HCT116 (cell line): Measurements from ENCODE around the gene UBE2G2. TPM values are rescaled to one million over a fixed set of nuclear protein-coding genes. Genes with fewer than 3 reads are reported as not detected.

ENCODE experiments used
- ATAC-seq: fragments of 200-7000 bp; cut with Tn5 transposase; 2 replicates; pipeline ENCODE4 v1.9.1; 2020; ENCODE audit warnings: mild to moderate bottlenecking, moderate library complexity
- BruUV-seq: library from RNA; stranded (reverse); fragments of 400-500 nt; replicated peaks from 2 replicates; lab custom pipeline; 2021; lab: Mats Ljungman, UMichigan
- CTCF ChIA-PET: fragments of 300-600 bp; sonication (Branson Sonifier 250); formaldehyde crosslinking; loops from one replicate; lab custom pipeline; 2021; ENCODE audit warnings: antibody characterized with exemption; lab: Charles Lee
- POLR2A ChIA-PET: fragments of 300-600, 350-600 bp; sonication (Branson Sonifier 250); formaldehyde crosslinking; loops from one replicate; lab custom pipeline; 2021; ENCODE audit warnings: antibody characterized with exemption; lab: Charles Lee
- RAD21 ChIA-PET, 2 experiments: fragments of 300-600 bp; sonication (Branson Sonifier 250); formaldehyde crosslinking; loops; one replicate each; lab custom pipeline; 2023; ENCODE audit warnings: low total read pairs in 2 of 2; ENCODE audit not compliant: uncharacterized antibody in 2 of 2, unreplicated experiment in 2 of 2, low non-redundant PET in 1 of 2; lab: Charles Lee
- DNase-seq: peaks from one replicate; pipeline ENCODE4 v3.0.0-alpha.2; 2010; ENCODE audit warnings: low read depth, low spot score
- H2AFZ ChIP-seq: fragments of 200-600 bp; shearing (Covaris generic), sonication (generic); 2 replicates; pipeline ENCODE4 v1.6.1; 2017; ENCODE audit warnings: low read depth, mixed run types, mixed read lengths, antibody characterized with exemption, low read length; ENCODE audit not compliant: poor library complexity, severe bottlenecking
- H3K27ac ChIP-seq: 2 replicates; pipeline ENCODE4 v1.5.1; 2012; ENCODE audit warnings: low read depth, low read length
- H3K27me3 ChIP-seq: fragments of 200-600 bp; sonication (generic); 2 replicates; pipeline ENCODE4 v1.6.1; 2016; ENCODE audit warnings: mixed run types, low read length, mixed read lengths; ENCODE audit not compliant: insufficient read depth
- H3K36me3 ChIP-seq, 2 experiments: fragments of 200-500 bp in 1 of 2; fragments of 200-600 bp in 1 of 2; sonication (Bioruptor generic) in 1 of 2; sonication (generic) in 1 of 2; 2 replicates each; pipeline versions ENCODE4 v1.5.1 to v1.6.1; 2014 to 2016; ENCODE audit warnings: low read length in 2 of 2, inconsistent platforms in 1 of 2, mixed read lengths in 1 of 2, mixed run types in 1 of 2; ENCODE audit not compliant: insufficient read depth in 2 of 2, control insufficient read depth in 1 of 2
- H3K4me1 ChIP-seq, 2 experiments: fragments of 200-600 bp in 1 of 2; sonication (generic) in 1 of 2; 2 replicates each; pipeline versions ENCODE4 v1.5.1 to v1.6.1; 2012 to 2017; ENCODE audit warnings: low read length in 2 of 2, inconsistent platforms in 1 of 2, mild to moderate bottlenecking in 1 of 2, mixed read lengths in 1 of 2, mixed run types in 1 of 2, moderate library complexity in 1 of 2; ENCODE audit not compliant: insufficient read depth in 2 of 2, control insufficient read depth in 1 of 2
- H3K4me2 ChIP-seq: fragments of 200-600 bp; sonication (generic); 2 replicates; pipeline ENCODE4 v1.6.1; 2017; ENCODE audit warnings: mixed run types, low read length, mixed read lengths
- H3K4me3 ChIP-seq, 2 experiments: fragments of 200-600 bp in 1 of 2; sonication (generic) in 1 of 2; replicated peaks in 1 of 2; 2 replicates each; pipeline ENCODE4 v1.5.1; 2011 to 2016; ENCODE audit warnings: low read length in 2 of 2, control low read depth in 1 of 2, low read depth in 1 of 2, mild to moderate bottlenecking in 1 of 2, mixed read lengths in 1 of 2, mixed run types in 1 of 2
- H3K79me2 ChIP-seq: fragments of 200-600 bp; sonication (generic); 2 replicates; pipeline ENCODE4 v1.6.1; 2017; ENCODE audit warnings: mild to moderate bottlenecking, mixed run types, low read length, moderate library complexity, mixed read lengths; ENCODE audit not compliant: insufficient read depth
- H3K9ac ChIP-seq: fragments of 200-600 bp; sonication (generic); 2 replicates; pipeline ENCODE4 v1.6.1; 2016; ENCODE audit warnings: low read length, mixed read lengths
- H3K9me2 ChIP-seq: fragments of 200-600 bp; sonication (generic), shearing (Covaris generic); 2 replicates; pipeline ENCODE4 v1.6.1; 2017; ENCODE audit warnings: mixed run types, mild to moderate bottlenecking, moderate library complexity; ENCODE audit not compliant: insufficient read depth
- H3K9me3 ChIP-seq, 2 experiments: fragments of 200-500 bp in 1 of 2; fragments of 200-600 bp in 1 of 2; sonication (Bioruptor generic) in 1 of 2; sonication (generic) in 1 of 2; 2 replicates each; pipeline ENCODE4 v1.6.1; 2014 to 2017; ENCODE audit warnings: low read length in 2 of 2, mixed read lengths in 2 of 2, inconsistent platforms in 1 of 2, low read depth in 1 of 2, mild to moderate bottlenecking in 1 of 2, mixed run types in 1 of 2, moderate library complexity in 1 of 2; ENCODE audit not compliant: control insufficient read depth in 1 of 2, insufficient read depth in 1 of 2
- H4K20me1 ChIP-seq: fragments of 200-600 bp; sonication (generic), shearing (Covaris generic); 2 replicates; pipeline ENCODE4 v1.6.1; 2017; ENCODE audit warnings: mixed run types, mild to moderate bottlenecking, moderate library complexity; ENCODE audit not compliant: insufficient read depth
- CBX3 ChIP-seq: IDR thresholded peaks from 2 replicates; pipeline ENCODE4 v1.6.1; 2012; ENCODE audit warnings: low read depth
- CEBPB ChIP-seq: IDR thresholded peaks from 2 replicates; pipeline ENCODE4 v1.6.1; 2012; ENCODE audit warnings: low read depth
- CTCF ChIP-seq, 3 experiments: fragments of 200-600 bp in 1 of 3; sonication (generic) in 1 of 3; IDR thresholded peaks in 2 of 3; conservative IDR thresholded peaks in 1 of 3; 2 replicates each; pipeline ENCODE4 v1.5.1; 2012 to 2017; ENCODE audit warnings: low read depth in 2 of 3, low read length in 2 of 3, antibody characterized with exemption in 1 of 3, borderline replicate concordance in 1 of 3, control low read depth in 1 of 3, mild to moderate bottlenecking in 1 of 3, mixed read lengths in 1 of 3, mixed run types in 1 of 3, moderate library complexity in 1 of 3; ENCODE audit not compliant: insufficient read depth in 1 of 3
- EGR1 ChIP-seq: IDR thresholded peaks from 2 replicates; pipeline ENCODE4 v1.6.1; 2012; ENCODE audit warnings: low read depth
- ELF1 ChIP-seq: IDR thresholded peaks from 2 replicates; pipeline ENCODE4 v1.6.1; 2012; ENCODE audit warnings: low read depth, borderline replicate concordance
- EZH2 ChIP-seq: fragments of 200-600 bp; sonication (generic); IDR thresholded peaks from 2 replicates; pipeline ENCODE4 v1.6.1; 2017; ENCODE audit warnings: antibody characterized with exemption, mixed run types
- EZH2phosphoT487 ChIP-seq: fragments of 200-600 bp; IDR thresholded peaks from 2 replicates; pipeline ENCODE4 v1.6.1; 2018; ENCODE audit warnings: antibody characterized with exemption, borderline replicate concordance
- FOSL1 ChIP-seq: IDR thresholded peaks from 2 replicates; pipeline ENCODE4 v1.6.1; 2012; ENCODE audit warnings: low read depth
- MAX ChIP-seq: IDR thresholded peaks from 2 replicates; pipeline ENCODE4 v1.6.1; 2012
- POLR2A ChIP-seq: IDR thresholded peaks from 2 replicates; pipeline ENCODE4 v1.7.0; 2011; ENCODE audit warnings: borderline replicate concordance; ENCODE audit not compliant: insufficient read depth, insufficient read length; ENCODE audit errors: extremely low read depth
- REST ChIP-seq: IDR thresholded peaks from 2 replicates; pipeline ENCODE4 v1.6.1; 2012; ENCODE audit warnings: low read depth
- SIN3A ChIP-seq: IDR thresholded peaks from 2 replicates; pipeline ENCODE4 v1.6.1; 2012; ENCODE audit warnings: low read depth
- SRF ChIP-seq: IDR thresholded peaks from 2 replicates; pipeline ENCODE4 v1.6.1; 2012; ENCODE audit warnings: low read depth
- TCF7L2 ChIP-seq: IDR thresholded peaks from 2 replicates; pipeline ENCODE4 v1.7.0; 2011; ENCODE audit warnings: borderline replicate concordance, inconsistent platforms; ENCODE audit not compliant: insufficient read depth, insufficient read length; ENCODE audit errors: extremely low read depth
- ZFX ChIP-seq: fragments of 450-650 bp; IDR thresholded peaks from 2 replicates; pipeline ENCODE4 v1.6.1; 2017
- ZNF274 ChIP-seq: fragments of 200-500 bp; sonication (Bioruptor generic); IDR thresholded peaks from 2 replicates; pipeline ENCODE4 v1.6.1; 2014; ENCODE audit warnings: mild to moderate bottlenecking, low read depth, low read length, inconsistent platforms
- intact Hi-C: fragments of 100-400 bp; cut with micrococcal nuclease; formaldehyde crosslinking; loops from 2 replicates; pipeline ENCODE4 v1.10.0; 2022
- total RNA-seq: library from RNA; stranded (reverse); gene quantifications from one replicate; pipeline ENCODE4 v1.2.1, GENCODE V29; 2021; ENCODE audit not compliant: unreplicated experiment

Gene UBE2G2
- total RNA-seq, 1 experiment from 2014 or later: 86.5 TPM

GRCh38 chr21:44791993-44792392 lies 9.6 kb downstream of the UBE2G2 start:
- peaks cover 16% of the 10 kb centered on the region; the same call in 1 of the 2 replicates for H4K20me1 ChIP-seq
- H3K79me2 ChIP-seq: peaks cover 97% of the 10 kb centered on the region
- no TSS peak for BruUV-seq
- H3K4me2 ChIP-seq: no peak overlapping the region
- no peak overlapping the region for H3K27ac ChIP-seq
- no peak overlapping the region for H3K4me3 ChIP-seq
- ChIA-PET RAD21 (no interaction called here), POLR2A (no interaction called here), CTCF (no interaction called here)
- H2AFZ ChIP-seq: no peak overlapping the region
- no peaks in the 10 kb centered on the region for H3K9me3 ChIP-seq
- intact Hi-C loops: no loop called here
- H3K9ac ChIP-seq: no peak overlapping the region
- H3K4me1 ChIP-seq: no peaks in the 10 kb centered on the region
- H3K27me3 ChIP-seq: no peaks in the 10 kb centered on the region
- TF ChIP-seq CEBPB: no peak
- TF ChIP-seq REST: no peak
- no peak for TF ChIP-seq ZNF274
- TF ChIP-seq FOSL1: no peak
- TF ChIP-seq CBX3: no peak
- no peak for TF ChIP-seq TCF7L2
- TF ChIP-seq ZFX: no peak
- TF ChIP-seq POLR2A: no peak
- no peak for TF ChIP-seq EZH2
- no peak for TF ChIP-seq MAX
- no peak for TF ChIP-seq SRF
- no peak for TF ChIP-seq EZH2phosphoT487
- TF ChIP-seq EGR1: no peak
- TF ChIP-seq SIN3A: no peak
- no peak for TF ChIP-seq CTCF (IDR thresholded peaks at IDR 0.05 in 2 of 3, conservative IDR thresholded peaks at IDR 0.05 in 1 of 3; ENCODE audit: borderline replicate concordance in 1 of 3, insufficient read depth in 1 of 3, low read depth in 2 of 3, low read length in 2 of 3)
- TF ChIP-seq ELF1: no peak
- no peak for ATAC-seq
- no peak for DNase-seq
- no peaks in the 10 kb centered on the region for H3K9me2 ChIP-seq
- H3K36me3 ChIP-seq: peaks cover 2 to 28% of the 10 kb centered on the region in 2 experiments; a peak in 1 of 4 replicates
